ENCODE results near the gene LMX1A.

- TF ChIP-seq CTCF (IDR thresholded peaks at IDR 0.05): no peak
- no peak for TF ChIP-seq POLR2A (IDR thresholded peaks at IDR 0.05)
Observed at GRCh38 chr1:165185161-165185889, 171.2 kb downstream of the LMX1A start.

Data from esophagus squamous epithelium (tissue), 4 donors.